ENCODE measurements around the gene PLCH2. TPM values are rescaled to one million over a fixed set of nuclear protein-coding genes. Genes with fewer than 3 reads are reported as not detected.
"Not testable (repeated sequence)": the region's sequence is repeated elsewhere in the genome, so short reads cannot be mapped to it uniquely, and the experiment has no call there.

PLCH2 gene
- 9.4 TPM for polyA plus RNA-seq (2013, experiment 1 of 2; ENCODE audit: insufficient read length)
- 4.7 TPM for polyA plus RNA-seq (2013, experiment 2 of 2; ENCODE audit: insufficient read length)

GRCh38 chr1:2476061-2476999 is at the start of gene PLCH2:
PLCH2 (plus strand) TSS chr1:2476289; CDS start chr1:2476589, 300 bp downstream.
- DNase-seq = no peak

- DNase-seq = no peak
These were observed 49.5 kb upstream of the PLCH2 start for GRCh38 chr1:2426540-2426939.

GRCh38 chr1:2427051-2427450 is 49.0 kb upstream of the PLCH2 start:
- DNase-seq = no peak

GRCh38 chr1:2427976-2428375 is 48.1 kb upstream of the PLCH2 start:
- no peak for DNase-seq

DNA sequence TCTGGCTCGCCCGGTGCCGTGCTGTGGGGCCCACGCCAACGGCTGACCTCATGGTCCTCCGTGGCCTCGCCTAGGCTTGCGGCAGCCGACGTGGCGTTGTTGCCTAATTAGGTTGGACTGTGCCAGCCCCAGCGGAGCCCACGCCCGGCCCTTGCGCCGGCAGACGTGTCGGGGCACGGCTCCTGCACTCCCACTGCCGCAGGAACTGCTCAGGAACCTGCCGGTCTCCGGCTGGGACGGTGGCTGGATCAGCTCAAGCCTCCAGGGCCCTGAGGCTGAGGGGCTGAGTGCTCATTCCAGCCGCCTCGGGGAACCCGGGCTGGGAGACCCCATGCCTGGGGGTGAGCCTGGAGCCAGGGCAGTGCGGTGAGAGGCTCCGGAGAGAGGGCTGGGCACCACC is 47.6 kb upstream of the PLCH2 start:
- DNase-seq = no peak

DNA sequence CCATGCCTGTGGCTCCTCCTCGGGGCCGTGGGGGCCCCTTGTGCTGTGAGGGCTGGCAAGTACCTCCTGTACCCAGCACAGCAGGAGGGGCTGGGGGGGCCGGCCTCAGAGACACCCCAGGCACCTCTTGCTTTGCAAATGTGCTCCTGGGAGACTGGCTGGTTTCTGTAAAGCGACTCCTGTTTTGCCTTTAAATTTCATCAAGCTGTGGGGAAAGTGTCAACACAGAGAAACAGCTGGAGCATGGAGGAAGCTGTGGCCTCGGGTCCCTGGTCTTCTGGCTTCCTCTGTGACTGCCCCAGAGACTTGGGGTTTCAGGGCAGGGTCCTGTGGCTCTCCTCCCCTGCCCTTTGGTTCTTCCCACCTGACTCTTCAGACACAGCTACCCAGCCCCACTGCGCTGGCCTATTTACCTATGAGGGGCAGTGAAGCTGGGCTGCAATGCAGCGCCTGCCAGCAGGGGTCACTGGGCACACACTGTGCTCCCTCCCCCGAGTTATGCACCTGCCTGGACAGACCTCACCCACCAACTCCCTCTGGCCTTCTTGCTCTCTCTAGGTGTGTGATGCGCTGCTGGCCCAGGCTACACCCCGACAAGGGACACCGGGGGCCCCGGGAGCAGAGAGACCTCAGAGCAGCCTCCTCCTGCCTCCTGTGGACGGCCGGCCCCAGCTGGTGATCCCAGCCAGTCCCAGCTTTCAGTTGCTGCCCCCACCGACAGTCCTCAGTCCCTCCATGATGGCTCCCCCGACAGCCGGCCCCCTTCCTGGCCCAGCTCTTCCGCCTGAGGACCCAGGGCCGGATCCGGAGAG is 46.1 kb upstream of the PLCH2 start:
- DNase-seq = no peak

- no peak for DNase-seq
These were observed 45.5 kb upstream of the PLCH2 start for GRCh38 chr1:2430592-2430973.

GRCh38 chr1:2431103-2431502 is 45.0 kb upstream of the PLCH2 start:
- no peak for DNase-seq

DNA sequence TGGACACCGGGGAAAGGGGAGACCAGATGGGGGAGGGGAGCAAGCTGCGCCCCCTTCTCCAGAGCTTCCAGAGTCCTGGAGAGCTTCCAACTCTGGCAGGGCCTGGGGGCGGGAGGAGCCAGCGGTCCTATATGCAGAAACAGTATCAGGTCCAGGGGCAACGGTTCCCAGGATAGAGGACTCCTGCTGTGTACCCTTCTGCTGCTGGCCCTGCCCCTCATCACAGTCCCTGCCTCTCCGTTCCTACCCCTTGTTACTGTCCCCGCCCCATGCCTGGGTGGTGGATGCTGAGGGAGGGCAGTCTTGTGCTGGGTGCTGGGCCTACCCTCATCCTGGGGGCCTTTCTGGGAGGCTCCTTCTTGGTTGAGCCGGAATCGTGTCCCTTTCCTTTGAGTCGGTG is 44.6 kb upstream of the PLCH2 start:
- no peak for DNase-seq

DNA sequence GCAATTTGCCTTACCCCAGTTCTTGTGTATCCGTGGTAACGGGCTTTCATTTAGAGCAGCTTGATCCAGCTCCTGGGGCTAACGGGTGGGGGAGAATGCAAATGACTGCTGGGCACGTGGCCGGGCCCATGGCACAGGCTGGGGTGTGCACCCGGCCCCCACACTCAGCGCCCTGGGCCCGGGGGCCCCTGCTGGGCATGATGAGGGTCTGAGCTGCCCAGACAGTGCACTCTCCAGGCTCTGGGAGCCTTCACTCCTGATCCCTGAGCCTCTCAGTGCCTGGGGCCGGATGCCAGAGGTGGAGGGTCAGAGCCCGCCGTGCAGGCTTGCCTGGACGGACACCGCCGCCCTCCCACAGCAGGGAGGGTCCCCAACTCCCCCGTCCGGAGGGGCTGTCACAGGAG is 43.6 kb upstream of the PLCH2 start:
- no peak for DNase-seq

- no peak for DNase-seq
These were observed 42.9 kb upstream of the PLCH2 start for GRCh38 chr1:2433196-2433595.

DNA sequence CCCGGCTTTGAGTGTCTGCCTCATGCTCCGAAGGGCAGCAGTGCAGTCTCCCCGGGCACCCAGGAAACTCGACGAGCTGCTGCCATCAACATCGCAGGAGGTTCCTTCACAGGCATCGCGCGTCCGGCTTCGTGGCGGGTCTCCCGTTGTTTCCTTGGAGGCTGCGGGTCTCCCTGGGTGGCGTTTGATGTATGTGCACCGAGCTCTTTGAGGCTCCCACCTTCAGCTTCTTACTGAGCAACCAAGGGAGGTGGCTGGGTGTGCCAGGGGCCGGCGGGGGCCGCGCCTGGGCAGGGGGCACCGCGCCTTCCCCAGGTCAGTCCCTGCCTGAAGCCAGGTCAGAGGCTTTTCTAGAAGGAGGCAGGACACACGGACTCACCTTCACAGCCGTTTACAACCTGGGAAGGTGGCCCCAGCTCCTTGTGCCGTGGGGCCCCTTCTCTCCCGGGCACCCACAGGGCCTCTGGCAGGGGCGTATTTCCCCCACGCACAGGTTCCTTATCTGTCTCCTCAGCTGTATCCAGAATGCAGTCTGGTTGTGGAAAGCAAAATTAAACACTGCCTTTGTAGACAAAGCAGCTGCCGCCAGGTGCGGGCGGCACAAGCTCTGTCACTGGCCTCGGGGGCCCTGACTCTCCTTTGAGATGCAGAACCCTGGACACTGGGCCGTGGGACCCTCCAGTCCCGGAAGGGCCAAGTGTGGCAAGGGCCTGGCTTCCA is 42.0 kb upstream of the PLCH2 start:
- DNase-seq = no peak

GRCh38 chr1:2435091-2435490 is 41.0 kb upstream of the PLCH2 start:
- no peak for DNase-seq

GRCh38 chr1:2435746-2436355 is 40.2 kb upstream of the PLCH2 start:
- no peak for DNase-seq

- no peak for DNase-seq
These were observed 39.2 kb upstream of the PLCH2 start for GRCh38 chr1:2436876-2437275.

DNA sequence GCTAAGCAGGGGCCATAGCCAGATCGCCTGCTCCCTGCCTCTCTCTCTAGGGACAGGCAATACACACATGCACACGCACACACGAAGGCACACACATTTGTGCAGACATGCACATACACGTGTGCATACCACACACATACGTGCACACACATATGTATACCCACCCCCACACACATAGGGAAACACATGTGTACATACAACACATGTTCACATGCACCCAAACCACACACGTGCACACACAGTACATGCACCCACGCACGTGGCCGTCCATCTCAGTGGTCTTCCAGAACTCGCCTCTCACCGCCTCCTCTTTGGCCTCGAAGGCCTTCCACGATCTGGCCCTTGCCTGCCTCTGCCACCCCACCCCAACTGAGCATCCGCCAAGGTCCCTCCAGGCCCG is 38.5 kb upstream of the PLCH2 start:
- DNase-seq = no peak

- no peak for DNase-seq
These were observed 38.1 kb upstream of the PLCH2 start for GRCh38 chr1:2438038-2438437.

GRCh38 chr1:2438641-2439040 is 37.4 kb upstream of the PLCH2 start:
- no peak for DNase-seq

- no peak for DNase-seq
These were observed 36.7 kb upstream of the PLCH2 start for GRCh38 chr1:2439369-2439768.

DNA sequence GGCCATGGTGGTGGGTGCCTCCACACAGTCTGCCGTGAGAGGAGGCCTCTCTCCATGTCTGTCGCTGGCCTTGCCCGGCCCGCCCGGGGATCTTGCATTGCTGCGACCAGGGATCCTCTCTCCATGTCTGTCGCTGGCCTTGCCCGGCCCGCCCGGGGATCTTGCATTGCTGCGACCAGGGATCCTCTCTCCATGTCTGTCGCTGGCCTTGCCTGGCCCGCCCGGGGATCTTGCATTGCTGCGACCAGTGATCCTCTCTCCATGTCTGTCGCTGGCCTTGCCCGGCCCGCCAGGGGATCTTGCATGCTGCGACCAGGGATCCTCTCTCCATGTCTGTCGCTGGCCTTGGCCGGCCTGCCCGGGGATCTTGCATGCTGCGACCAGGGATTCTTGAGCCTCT is 35.7 kb upstream of the PLCH2 start:
- not testable (repeated sequence) for DNase-seq

- DNase-seq = no peak
These were observed 34.3 kb upstream of the PLCH2 start for GRCh38 chr1:2441746-2442145.

DNA sequence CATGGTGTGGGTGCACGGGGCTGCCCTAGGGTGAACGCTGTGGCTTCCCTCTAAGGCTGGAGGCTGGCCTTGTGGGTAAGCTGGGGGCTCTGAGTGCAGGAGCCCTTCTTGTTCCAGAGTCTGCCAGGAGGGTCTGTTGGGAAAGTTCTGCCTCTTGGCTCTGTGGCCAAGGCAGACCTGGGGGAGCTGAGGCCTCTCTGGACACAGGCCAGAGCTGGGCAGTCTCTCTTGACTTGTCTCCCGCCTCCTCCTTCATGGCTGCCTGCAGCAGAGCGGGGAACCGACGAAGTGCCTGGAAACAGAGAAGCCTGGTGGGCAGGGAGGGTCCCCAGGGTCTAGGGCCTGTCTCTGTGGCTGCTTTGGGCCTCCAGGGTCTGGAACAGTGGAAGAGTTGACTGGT is 33.4 kb upstream of the PLCH2 start:
- no peak for DNase-seq

All from fibroblast of skin of back (primary cell).